A673 (cell line): ENCODE results near the gene DNMT3A. TPM values are rescaled to one million over a fixed set of nuclear protein-coding genes. Genes with fewer than 3 reads are reported as not detected.
"Not testable (repeated sequence)": the region's sequence is repeated elsewhere in the genome, so short reads cannot be mapped to it uniquely, and the experiment has no call there.

ENCODE experiments used
- BruUV-seq: library from RNA; stranded (reverse); fragments of 400-500 nt; replicated peaks from 2 replicates; lab custom pipeline; 2021; lab: Mats Ljungman, UMichigan
- CTCF ChIA-PET: fragments of 300-600 bp; sonication (Branson Sonifier 250); formaldehyde crosslinking; loops from one replicate; lab custom pipeline; 2022; ENCODE audit warnings: antibody characterized with exemption; lab: Charles Lee
- POLR2A ChIA-PET: fragments of 300-600 bp; sonication (Branson Sonifier 250); formaldehyde crosslinking; loops from one replicate; lab custom pipeline; 2022; ENCODE audit warnings: antibody characterized with exemption; ENCODE audit not compliant: low non-redundant PET; lab: Charles Lee
- DNase-seq: peaks from one replicate; pipeline ENCODE4 v3.0.0-alpha.2; 2015; ENCODE audit warnings: low spot score
- H3K27ac ChIP-seq: fragments of 200-600 bp; sonication (generic); 2 replicates; pipeline ENCODE4 v1.5.1; 2016; ENCODE audit warnings: mixed run types, low read depth, mild to moderate bottlenecking, mixed read lengths, antibody characterized with exemption, low read length; ENCODE audit not compliant: poor library complexity, severe bottlenecking
- H3K27me3 ChIP-seq: fragments of 200-600 bp; sonication (generic); replicated peaks from 2 replicates; pipeline ENCODE4 v1.6.1; 2017; ENCODE audit warnings: mixed run types, low read depth, mild to moderate bottlenecking, mixed read lengths, antibody characterized with exemption, low read length; ENCODE audit not compliant: insufficient read depth, poor library complexity
- H3K36me3 ChIP-seq: fragments of 200-600 bp; sonication (generic); 2 replicates; pipeline ENCODE4 v1.6.1; 2016; ENCODE audit warnings: mixed run types, mild to moderate bottlenecking, mixed read lengths, antibody characterized with exemption, low read length; ENCODE audit not compliant: insufficient read depth, poor library complexity, severe bottlenecking
- H3K4me1 ChIP-seq: fragments of 200-600 bp; sonication (generic); 2 replicates; pipeline ENCODE4 v1.6.1; 2017; ENCODE audit warnings: mixed run types, mild to moderate bottlenecking, mixed read lengths, antibody characterized with exemption, low read length; ENCODE audit not compliant: insufficient read depth, poor library complexity, severe bottlenecking
- H3K4me3 ChIP-seq: fragments of 200-600 bp; sonication (generic); 2 replicates; pipeline ENCODE4 v1.5.1; 2016; ENCODE audit warnings: low read depth, mixed run types, mild to moderate bottlenecking, mixed read lengths, low read length; ENCODE audit not compliant: poor library complexity, severe bottlenecking
- H3K9me3 ChIP-seq: fragments of 200-600 bp; sonication (generic); 2 replicates; pipeline ENCODE4 v1.6.1; 2016; ENCODE audit warnings: mixed run types, low read depth, mild to moderate bottlenecking, mixed read lengths, antibody characterized with exemption, low read length; ENCODE audit not compliant: poor library complexity, severe bottlenecking
- EZH2 ChIP-seq: fragments of 200-600 bp; sonication (generic); IDR thresholded peaks from 2 replicates; pipeline ENCODE4 v1.6.1; 2017; ENCODE audit warnings: borderline replicate concordance, low read depth, mild to moderate bottlenecking, mixed read lengths, antibody characterized with exemption, low read length; ENCODE audit not compliant: poor library complexity, severe bottlenecking
- intact Hi-C: fragments of 100-400 bp; cut with micrococcal nuclease; formaldehyde crosslinking; loops from one replicate; pipeline ENCODE4 v1.10.0; 2022; ENCODE audit not compliant: unreplicated experiment
- total RNA-seq: library from RNA; stranded (reverse); gene quantifications from 2 replicates; pipeline ENCODE4 v1.2.3, GENCODE V29; 2021
- TF ChIP-seq, protein P1 (sequence below): fragments of 300-800, 200-600 bp; sonication (generic); conservative IDR thresholded peaks from 2 replicates; pipeline ENCODE4 v1.5.1; 2017; ENCODE audit warnings: low read depth, mild to moderate bottlenecking, antibody characterized with exemption, low read length, moderate library complexity, mixed read lengths

The DNMT3A gene
- total RNA-seq, 1 experiment from 2014 or later: 109 TPM

DNA sequence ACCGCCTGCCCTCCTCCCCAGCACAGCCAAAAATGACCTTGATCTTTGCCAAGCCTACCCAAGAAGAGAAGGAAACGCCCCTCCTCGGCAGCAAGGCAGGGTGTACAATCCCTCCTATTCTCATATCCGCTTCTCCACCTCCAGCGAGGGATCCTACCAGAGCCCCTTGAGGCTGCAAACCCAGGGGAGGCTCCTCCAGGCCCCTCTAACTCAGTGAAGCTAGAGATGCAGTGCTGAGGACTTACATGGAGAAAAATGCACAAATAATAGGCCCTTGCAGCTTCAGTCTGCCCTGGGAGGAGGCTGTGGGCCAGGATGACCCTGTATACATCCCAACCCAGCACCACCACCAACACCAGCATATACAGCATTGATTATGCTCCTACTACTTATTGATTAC is 126.5 kb downstream of the DNMT3A start:
- no peaks in the 10 kb centered on the region for H3K27me3 ChIP-seq
- H3K4me3 ChIP-seq: no peak overlapping the region
- no peaks in the 10 kb centered on the region for H3K9me3 ChIP-seq
- BruUV-seq: no TSS peak
- CTCF ChIA-PET: no interaction called here
- no peaks in the 10 kb centered on the region for H3K36me3 ChIP-seq
- no peaks in the 10 kb centered on the region for H3K4me1 ChIP-seq
- intact Hi-C loops: no loop called here
- no peak overlapping the region for H3K27ac ChIP-seq
- POLR2A ChIA-PET: no interaction called here
- TF ChIP-seq, protein P1, sequence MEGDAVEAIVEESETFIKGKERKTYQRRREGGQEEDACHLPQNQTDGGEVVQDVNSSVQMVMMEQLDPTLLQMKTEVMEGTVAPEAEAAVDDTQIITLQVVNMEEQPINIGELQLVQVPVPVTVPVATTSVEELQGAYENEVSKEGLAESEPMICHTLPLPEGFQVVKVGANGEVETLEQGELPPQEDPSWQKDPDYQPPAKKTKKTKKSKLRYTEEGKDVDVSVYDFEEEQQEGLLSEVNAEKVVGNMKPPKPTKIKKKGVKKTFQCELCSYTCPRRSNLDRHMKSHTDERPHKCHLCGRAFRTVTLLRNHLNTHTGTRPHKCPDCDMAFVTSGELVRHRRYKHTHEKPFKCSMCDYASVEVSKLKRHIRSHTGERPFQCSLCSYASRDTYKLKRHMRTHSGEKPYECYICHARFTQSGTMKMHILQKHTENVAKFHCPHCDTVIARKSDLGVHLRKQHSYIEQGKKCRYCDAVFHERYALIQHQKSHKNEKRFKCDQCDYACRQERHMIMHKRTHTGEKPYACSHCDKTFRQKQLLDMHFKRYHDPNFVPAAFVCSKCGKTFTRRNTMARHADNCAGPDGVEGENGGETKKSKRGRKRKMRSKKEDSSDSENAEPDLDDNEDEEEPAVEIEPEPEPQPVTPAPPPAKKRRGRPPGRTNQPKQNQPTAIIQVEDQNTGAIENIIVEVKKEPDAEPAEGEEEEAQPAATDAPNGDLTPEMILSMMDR: no peak
- TF ChIP-seq EZH2: no peak
- no peak for DNase-seq

DNA sequence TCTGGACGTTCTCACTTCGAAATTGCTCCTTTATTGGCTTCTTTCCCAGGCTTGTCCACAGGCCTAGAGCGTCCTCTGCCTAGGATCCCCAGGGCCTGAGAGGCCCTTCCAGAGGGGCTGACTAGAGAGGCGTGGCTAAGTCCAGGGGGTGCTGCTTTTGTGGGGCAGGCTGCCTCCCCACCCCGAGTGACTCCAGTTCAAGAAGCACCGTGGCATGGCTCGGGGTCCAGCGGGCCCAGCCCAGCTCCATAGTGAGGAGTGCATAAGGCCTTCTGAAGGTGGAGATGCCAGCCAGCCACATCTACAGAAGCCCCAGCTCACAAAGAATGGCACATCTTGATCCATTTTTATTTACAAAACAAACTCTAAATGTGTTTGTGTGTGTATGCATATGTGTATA is 128.5 kb downstream of the DNMT3A start:
- intact Hi-C loops: no loop called here
- DNase-seq: no peak
- H3K4me1 ChIP-seq: no peaks in the 10 kb centered on the region
- H3K9me3 ChIP-seq: no peaks in the 10 kb centered on the region
- BruUV-seq: no TSS peak
- H3K4me3 ChIP-seq: no peak overlapping the region
- H3K27me3 ChIP-seq: no peaks in the 10 kb centered on the region
- TF ChIP-seq EZH2: no peak
- TF ChIP-seq, protein P1: no peak
- H3K27ac ChIP-seq: no peak overlapping the region
- no peaks in the 10 kb centered on the region for H3K36me3 ChIP-seq
- ChIA-PET POLR2A (no interaction called here), CTCF (no interaction called here)

DNA sequence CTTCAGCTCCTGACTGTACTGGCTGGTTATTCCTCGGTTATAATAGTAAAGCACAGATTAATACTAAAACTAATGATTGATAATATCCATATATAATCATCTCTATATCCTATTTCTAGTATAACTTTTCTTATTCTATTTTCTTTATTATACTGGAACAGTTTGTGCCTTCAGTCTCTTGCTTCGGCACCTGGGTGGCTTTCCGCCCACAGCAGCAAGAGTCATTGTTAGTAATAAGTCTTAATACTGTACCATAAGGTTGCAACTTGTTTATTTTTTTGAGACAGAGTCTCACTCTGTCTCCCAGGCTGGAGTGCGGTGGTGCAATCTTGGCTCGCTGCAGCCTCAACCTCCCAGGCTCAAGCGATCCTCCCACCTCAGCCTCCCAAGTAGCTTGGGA is 130.8 kb downstream of the DNMT3A start:
- DNase-seq, H3K4me1 ChIP-seq, H3K27me3 ChIP-seq, H3K9me3 ChIP-seq, POLR2A ChIA-PET, BruUV-seq, H3K36me3 ChIP-seq, H3K4me3 ChIP-seq, H3K27ac ChIP-seq, intact Hi-C loops: not testable (repeated sequence)
- CTCF ChIA-PET: interaction anchor here (0.7 kb wide), 1 partner anchor 104 kb away, joined by 8 read pairs; no protein-coding TSS in a partner anchor

DNA sequence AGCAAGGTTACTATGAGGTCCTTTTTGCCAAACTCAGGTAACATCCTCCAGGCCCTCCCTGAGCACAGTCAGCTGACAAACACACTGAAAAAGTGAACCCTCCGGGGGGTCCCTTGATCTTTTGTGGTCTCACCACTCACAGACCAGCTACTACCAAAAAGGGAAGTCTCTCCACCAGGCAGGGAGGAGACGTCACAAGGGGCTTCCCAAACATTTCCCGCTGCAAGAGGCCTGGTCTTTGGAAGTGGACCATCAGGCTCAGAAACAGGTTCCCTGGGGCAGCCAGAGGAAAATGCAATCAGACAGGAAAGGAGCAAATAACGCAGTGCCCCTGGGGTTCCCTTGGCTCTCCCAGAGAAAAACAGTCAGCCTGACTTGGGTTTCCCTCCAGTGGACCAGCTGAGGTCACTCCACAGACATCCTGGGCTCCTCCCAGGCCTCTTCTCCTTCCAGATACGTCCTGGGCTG is 134.6 kb downstream of the DNMT3A start:
- Histone ChIP-seq H3K4me1 (no peaks in the 10 kb centered on the region), H3K4me3 (no peak overlapping the region), H3K36me3 (no peaks in the 10 kb centered on the region), H3K9me3 (no peaks in the 10 kb centered on the region), H3K27me3 (no peaks in the 10 kb centered on the region), H3K27ac (no peak overlapping the region)
- intact Hi-C loops: no loop called here
- DNase-seq: no peak
- no peak for TF ChIP-seq EZH2
- TF ChIP-seq, protein P1: no peak
- CTCF ChIA-PET: no interaction called here
- no TSS peak for BruUV-seq
- POLR2A ChIA-PET: no interaction called here
